Panc1 (cell line): ENCODE measurements around the gene DTWD1. TPM values are rescaled to one million over a fixed set of nuclear protein-coding genes. Genes with fewer than 3 reads are reported as not detected.

ENCODE experiments used
- ATAC-seq: fragments of 200-7000 bp; cut with Tn5 transposase; 2 replicates; pipeline ENCODE4 v1.9.1; 2020; ENCODE audit warnings: mild to moderate bottlenecking, moderate library complexity
- BruUV-seq: library from RNA; stranded (reverse); fragments of 400-500 nt; replicated peaks from 2 replicates; lab custom pipeline; 2021; lab: Mats Ljungman, UMichigan
- CTCF ChIA-PET: fragments of 300-600 bp; sonication (Branson Sonifier 250); formaldehyde crosslinking; loops from one replicate; lab custom pipeline; 2022; ENCODE audit warnings: antibody characterized with exemption; lab: Charles Lee
- POLR2A ChIA-PET: fragments of 300-600 bp; sonication (Branson Sonifier 250); formaldehyde crosslinking; loops from one replicate; lab custom pipeline; 2022; ENCODE audit warnings: antibody characterized with exemption; lab: Charles Lee
- DNase-seq: peaks from one replicate; pipeline ENCODE4 v3.0.0-alpha.2; 2010; ENCODE audit warnings: low read depth, low spot score
- H3K27ac ChIP-seq: 2 replicates; pipeline ENCODE4 v1.5.1; 2011; ENCODE audit warnings: mild to moderate bottlenecking, low read length, inconsistent platforms
- H3K27me3 ChIP-seq: fragments of 200-500 bp; sonication (Bioruptor generic); 2 replicates; pipeline ENCODE4 v1.6.0; 2014; ENCODE audit warnings: low read length, inconsistent platforms; ENCODE audit not compliant: control insufficient read depth, insufficient read depth
- H3K36me3 ChIP-seq: fragments of 200-500 bp; sonication (Bioruptor generic); 2 replicates; pipeline ENCODE4 v1.5.1; 2014; ENCODE audit warnings: inconsistent platforms, mild to moderate bottlenecking, low read length, moderate library complexity; ENCODE audit not compliant: control insufficient read depth, insufficient read depth
- H3K4me1 ChIP-seq: 2 replicates; pipeline ENCODE4 v1.5.1; 2011; ENCODE audit warnings: inconsistent platforms, mild to moderate bottlenecking, low read length, moderate library complexity; ENCODE audit not compliant: control insufficient read depth, insufficient read depth
- H3K4me3 ChIP-seq, 2 experiments: 2 replicates each; pipeline ENCODE4 v1.5.1; 2011 to 2012; ENCODE audit warnings: low read depth in 2 of 2, low read length in 2 of 2, mild to moderate bottlenecking in 2 of 2, inconsistent platforms in 1 of 2, moderate library complexity in 1 of 2
- H3K9me3 ChIP-seq: fragments of 200-500 bp; sonication (Bioruptor generic); 2 replicates; pipeline ENCODE4 v1.5.1; 2014; ENCODE audit warnings: low read depth, mild to moderate bottlenecking, inconsistent platforms, low read length, moderate library complexity; ENCODE audit not compliant: control insufficient read depth, insufficient read depth
- CTCF ChIP-seq: fragments of 450-650 bp; IDR thresholded peaks from 2 replicates; pipeline ENCODE4 v1.5.1; 2017; ENCODE audit warnings: mild to moderate bottlenecking
- POLR2AphosphoS5 ChIP-seq: IDR thresholded peaks from 2 replicates; pipeline ENCODE4 v1.6.1; 2012; ENCODE audit warnings: mild to moderate bottlenecking, low read depth, low read length, moderate library complexity
- REST ChIP-seq, 2 experiments: IDR thresholded peaks; 2 replicates each; pipeline ENCODE4 v1.6.1; 2011 to 2012; ENCODE audit warnings: low read depth in 2 of 2, control low read depth in 1 of 2, low read length in 1 of 2, mild to moderate bottlenecking in 1 of 2, moderate library complexity in 1 of 2; ENCODE audit not compliant: insufficient read depth in 1 of 2
- SIN3A ChIP-seq: IDR thresholded peaks from 2 replicates; pipeline ENCODE4 v1.6.1; 2012; ENCODE audit warnings: low read depth, mild to moderate bottlenecking, low read length, moderate library complexity, borderline replicate concordance; ENCODE audit not compliant: insufficient read depth
- TCF7L2 ChIP-seq: IDR thresholded peaks from 2 replicates; pipeline ENCODE4 v1.6.1; 2011; ENCODE audit warnings: mild to moderate bottlenecking, low read depth, low read length, inconsistent platforms
- in situ Hi-C: cut with HindIII; loops from 2 replicates; pipeline ENCODE4 v1.10.0; 2016; ENCODE audit warnings: low sequenced_read_pairs, low pct_unique_long_range_greater_than_20kb
- intact Hi-C: fragments of 100-400 bp; cut with micrococcal nuclease; formaldehyde crosslinking; loops from one replicate; pipeline ENCODE4 v1.10.0; 2022; ENCODE audit not compliant: unreplicated experiment
- total RNA-seq: library from RNA; stranded (reverse); gene quantifications from one replicate; pipeline ENCODE4 v1.2.1, GENCODE V29; 2021; ENCODE audit not compliant: unreplicated experiment

Gene DTWD1
- total RNA-seq, 1 experiment from 2014 or later, result 19.8 TPM

- POLR2A ChIA-PET, result no interaction called here
- 0 out of 2 replicates have a peak, but pooled peaks cover 6% of the 10 kb centered on the region for H3K9me3 ChIP-seq
- no peak overlapping the region for H3K27ac ChIP-seq
- in situ Hi-C loops, result no loop called here
- intact Hi-C loops, result no loop called here
- H3K4me3 ChIP-seq, result no peak overlapping the region
- no peaks in the 10 kb centered on the region for H3K36me3 ChIP-seq
- H3K27me3 ChIP-seq, result no peaks in the 10 kb centered on the region
- ATAC-seq (no peak), DNase-seq (no peak)
- no peak for TF ChIP-seq POLR2AphosphoS5
- no peak for TF ChIP-seq SIN3A
- no peak for TF ChIP-seq TCF7L2
- no peak for TF ChIP-seq REST (IDR thresholded peaks at IDR 0.05; ENCODE audit: insufficient read depth in 1 of 2, low read depth in 2 of 2, low read length in 1 of 2)
- TF ChIP-seq CTCF, result no peak
- H3K4me1 ChIP-seq, result no peaks in the 10 kb centered on the region
- CTCF ChIA-PET, result no interaction called here
- BruUV-seq, result no TSS peak
Observed at GRCh38 chr15:49650676-49651075, 29.8 kb downstream of the DTWD1 start.

- ChIA-PET POLR2A (no interaction called here), CTCF (no interaction called here)
- no peaks in the 10 kb centered on the region for H3K36me3 ChIP-seq
- no peak overlapping the region for H3K27ac ChIP-seq
- no peak for DNase-seq
- TF ChIP-seq TCF7L2 (no peak), CTCF (no peak), SIN3A (no peak), POLR2AphosphoS5 (no peak), REST (IDR thresholded peaks at IDR 0.05; ENCODE audit: insufficient read depth in 1 of 2, low read depth in 2 of 2, low read length in 1 of 2) (no peak)
- H3K9me3 ChIP-seq, result 0 out of 2 replicates have a peak, but pooled peaks cover 6% of the 10 kb centered on the region
- H3K4me1 ChIP-seq, result no peaks in the 10 kb centered on the region
- H3K27me3 ChIP-seq, result no peaks in the 10 kb centered on the region
- in situ Hi-C loops (no loop called here), intact Hi-C loops (no loop called here)
- no TSS peak for BruUV-seq
- no peak overlapping the region for H3K4me3 ChIP-seq
- ATAC-seq, result no peak
Observed at GRCh38 chr15:49652922-49653321, 32.1 kb downstream of the DTWD1 start.
